ENCODE data around the gene PDE9A. TPM values are rescaled to one million over a fixed set of nuclear protein-coding genes. Genes with fewer than 3 reads are reported as not detected.

The PDE9A gene
- total RNA-seq, 1 experiment from 2014 or later, result 31.9 TPM

GRCh38 chr21:42690586-42690985, 37.2 kb downstream of the PDE9A start:
- no peak overlapping the region for H2AFZ ChIP-seq (ENCODE audit: low read length)
- no peak overlapping the region for H4K5ac ChIP-seq (ENCODE audit: insufficient read length, low read depth, low read length)
- no peak overlapping the region for H3K56ac ChIP-seq (ENCODE audit: insufficient read length, low read depth, low read length)
- no peaks in the 10 kb centered on the region for H3K4me1 Mint-ChIP-seq
- H2BK20ac ChIP-seq (ENCODE audit: low read depth, low read length, poor library complexity, severe bottlenecking), result no peak overlapping the region
- no peak overlapping the region for H2BK15ac ChIP-seq (ENCODE audit: low read depth, low read length)
- H3K23ac ChIP-seq (ENCODE audit: insufficient read length, low read depth, low read length), result no peak overlapping the region
- peaks cover 19 to 34% (median 32%) of the 10 kb centered on the region in 3 experiments for H3K36me3 Mint-ChIP-seq (ENCODE audit: insufficient read depth in 1 of 3, low read depth in 3 of 3)
- TF ChIP-seq CTCF (conservative IDR thresholded peaks at IDR 0.05), result no peak
- no peak overlapping the region for H2BK120ac ChIP-seq (ENCODE audit: low read depth, low read length, poor library complexity, severe bottlenecking)
- H3K18ac ChIP-seq (ENCODE audit: insufficient read length, low read depth, low read length), result no peak overlapping the region
- no peaks in the 10 kb centered on the region for H3K4me1 ChIP-seq (ENCODE audit: insufficient read depth, low read length)
- H3K79me2 ChIP-seq (ENCODE audit: insufficient read depth, low read length), result no peaks in the 10 kb centered on the region
- no peaks in the 10 kb centered on the region for H3K79me1 ChIP-seq (ENCODE audit: insufficient read depth, low read depth, low read length, poor library complexity, severe bottlenecking)
- H3K4me3 Mint-ChIP-seq, result no peak overlapping the region
- H3K4ac ChIP-seq (ENCODE audit: low read depth, low read length), result no peak overlapping the region
- H3T11ph ChIP-seq (ENCODE audit: low read length), result no peak overlapping the region
- H2BK5ac ChIP-seq (ENCODE audit: insufficient read length, low read length), result no peak overlapping the region
- H3K9me3 Mint-ChIP-seq, result no peaks in the 10 kb centered on the region
- no peak for DNase-seq
- H4K91ac ChIP-seq (ENCODE audit: insufficient read length, low read depth, low read length), result no peak overlapping the region
- no peak overlapping the region for H3K27ac ChIP-seq (ENCODE audit: insufficient read length, low read depth, low read length)
- no peak overlapping the region for H3K9ac ChIP-seq (ENCODE audit: extremely low read depth, insufficient read length, low read length)
- no peak overlapping the region for H3K14ac ChIP-seq (ENCODE audit: insufficient read depth, low read length)
- H3K27me3 Mint-ChIP-seq (ENCODE audit: low read depth), result no peaks in the 10 kb centered on the region
- H3K27me3 ChIP-seq (ENCODE audit: insufficient read depth, low read length), result no peaks in the 10 kb centered on the region
- no peaks in the 10 kb centered on the region for H3K23me2 ChIP-seq (ENCODE audit: insufficient read length, low read depth, low read length, poor library complexity, severe bottlenecking)
- WGBS (ENCODE audit: extremely low coverage, insufficient read length, low lambda C conversion rate), result no CpG with 5 or more reads among the region's 6 CpGs
- no peak overlapping the region for H2AK5ac ChIP-seq (ENCODE audit: insufficient read length, low read length)
- no peaks in the 10 kb centered on the region for H4K20me1 ChIP-seq (ENCODE audit: control insufficient read depth, insufficient read depth, insufficient read length)
- no peaks in the 10 kb centered on the region for H3K9me3 ChIP-seq (ENCODE audit: control insufficient read depth, low read depth, low read length)
- no peak overlapping the region for H3K27ac Mint-ChIP-seq
- H4K8ac ChIP-seq (replicated peaks; ENCODE audit: insufficient read length, low read depth, low read length), result no peak overlapping the region
- no peak overlapping the region for H2BK12ac ChIP-seq (ENCODE audit: insufficient read length, low read depth, low read length)
- no peak overlapping the region for H3K4me2 ChIP-seq (ENCODE audit: insufficient read depth, insufficient read length, low read length)
